GM19328 (cell line): Measurements from ENCODE around the gene MAGEA3.
"Not testable (repeated sequence)": the region's sequence is repeated elsewhere in the genome, so short reads cannot be mapped to it uniquely, and the experiment has no call there.

ENCODE experiments used
- ATAC-seq: cut with Tn5 transposase; IDR thresholded peaks from one replicate; pipeline ENCODE4 v1.9.1; 2021; ENCODE audit warnings: mild to moderate bottlenecking, moderate library complexity; ENCODE audit not compliant: unreplicated experiment

The MAGEA3 gene

GRCh38 chrX:152697952-152698931 lies at the start of gene MAGEA3:
TSS of gene MAGEA3 (plus strand) at chrX:152698794. CDS start at chrX:152700833, 2,039 bp downstream.
- ATAC-seq: not testable (repeated sequence)

GRCh38 chrX:152652060-152652459 lies 46.5 kb upstream of the MAGEA3 start:
- no peak for ATAC-seq

GRCh38 chrX:152652467-152652866 lies 46.1 kb upstream of the MAGEA3 start:
- no peak for ATAC-seq

GRCh38 chrX:152656087-152656486 lies 42.5 kb upstream of the MAGEA3 start:
- ATAC-seq: no peak

- ATAC-seq: no peak
These were observed 41.7 kb upstream of the MAGEA3 start for GRCh38 chrX:152656890-152657289.

GRCh38 chrX:152658302-152658701 lies 40.3 kb upstream of the MAGEA3 start:
- no peak for ATAC-seq

GRCh38 chrX:152663086-152663485 lies 35.5 kb upstream of the MAGEA3 start:
- ATAC-seq: no peak

- ATAC-seq: no peak
These were observed 24.5 kb upstream of the MAGEA3 start for GRCh38 chrX:152674135-152674534.

GRCh38 chrX:152674652-152675051 lies 23.9 kb upstream of the MAGEA3 start:
- ATAC-seq: not testable (repeated sequence)

GRCh38 chrX:152681012-152681411 lies 17.6 kb upstream of the MAGEA3 start:
- ATAC-seq: not testable (repeated sequence)

GRCh38 chrX:152700390-152700789 lies 1.8 kb downstream of the MAGEA3 start:
- not testable (repeated sequence) for ATAC-seq

GRCh38 chrX:152706500-152706899 lies 7.9 kb downstream of the MAGEA3 start:
- not testable (repeated sequence) for ATAC-seq

GRCh38 chrX:152709173-152709572 lies 10.6 kb downstream of the MAGEA3 start, which contains the start of gene CSAG2:
TSS of gene CSAG2 (minus strand) at chrX:152709273. CDS start at chrX:152709112, 161 bp downstream.
- not testable (repeated sequence) for ATAC-seq

GRCh38 chrX:152713195-152713594 lies 14.6 kb downstream of the MAGEA3 start:
- not testable (repeated sequence) for ATAC-seq

GRCh38 chrX:152713815-152714787 lies 15.5 kb downstream of the MAGEA3 start, which contains the start of gene MAGEA2B:
TSS of gene MAGEA2B (plus strand) at chrX:152714628. CDS start at chrX:152717107, 2,479 bp downstream.
- not testable (repeated sequence) for ATAC-seq

GRCh38 chrX:152725409-152725808 lies 26.8 kb downstream of the MAGEA3 start:
- ATAC-seq: no peak

- ATAC-seq: no peak
These were observed 34.8 kb downstream of the MAGEA3 start, which contains the start of the genes CSAG1 and MAGEA12 for GRCh38 chrX:152733261-152733975. TSS of gene CSAG1 (minus strand) at chrX:152733721. CDS start at chrX:152732460, 1,261 bp downstream. TSS of gene MAGEA12 (plus strand) at chrX:152733757. CDS start at chrX:152736162, 2,405 bp downstream.

GRCh38 chrX:152734143-152734858 lies 35.7 kb downstream of the MAGEA3 start:
- not testable (repeated sequence) for ATAC-seq

- no peak for ATAC-seq
These were observed 36.5 kb downstream of the MAGEA3 start for GRCh38 chrX:152735101-152735500.
